ENCODE results near the gene TRIM47.
"Not testable (repeated sequence)": the region's sequence is repeated elsewhere in the genome, so short reads cannot be mapped to it uniquely, and the experiment has no call there.

TRIM47 gene

GRCh38 chr17:75869282-75870141 lies 8.9 kb downstream of the TRIM47 start:
- no peak for DNase-seq (ENCODE audit: low read depth)

GRCh38 chr17:75868730-75869281 lies 9.6 kb downstream of the TRIM47 start:
- DNase-seq (ENCODE audit: low read depth), result not testable (repeated sequence)

- not testable (repeated sequence) for DNase-seq (ENCODE audit: low read depth)
Observed at GRCh38 chr17:75865404-75866188, 12.8 kb downstream of the TRIM47 start.

GRCh38 chr17:75864887-75865286 lies 13.5 kb downstream of the TRIM47 start:
- not testable (repeated sequence) for DNase-seq (ENCODE audit: low read depth)

- no peak for DNase-seq (ENCODE audit: low read depth)
Observed at GRCh38 chr17:75864448-75864871, 13.9 kb downstream of the TRIM47 start.

- DNase-seq (ENCODE audit: low read depth), result no peak
Observed at GRCh38 chr17:75861927-75862317, 16.5 kb downstream of the TRIM47 start.

- not testable (repeated sequence) for DNase-seq (ENCODE audit: low read depth)
Observed at GRCh38 chr17:75859358-75859757, 19.0 kb downstream of the TRIM47 start.

- no peak for DNase-seq (ENCODE audit: low read depth)
Observed at GRCh38 chr17:75856062-75856756, 22.2 kb downstream of the TRIM47 start.

GRCh38 chr17:75855310-75856061 lies 22.9 kb downstream of the TRIM47 start, which contains the start of gene WBP2:
Gene WBP2, minus strand, starts transcription at chr17:75855335. Its CDS starts 38 bp downstream, at chr17:75855297.
- peak; percentile 99 for DNase-seq (ENCODE audit: low read depth)

- no peak for DNase-seq (ENCODE audit: low read depth)
Observed at GRCh38 chr17:75854881-75855309, 23.5 kb downstream of the TRIM47 start.

- DNase-seq (ENCODE audit: low read depth), result no peak
Observed at GRCh38 chr17:75854101-75854748, 24.2 kb downstream of the TRIM47 start.

GRCh38 chr17:75853433-75853832 lies 24.9 kb downstream of the TRIM47 start:
- no peak for DNase-seq (ENCODE audit: low read depth)

- not testable (repeated sequence) for DNase-seq (ENCODE audit: low read depth)
Observed at GRCh38 chr17:75851693-75851991, 26.7 kb downstream of the TRIM47 start.

GRCh38 chr17:75850928-75851692 lies 27.3 kb downstream of the TRIM47 start:
- DNase-seq (ENCODE audit: low read depth), result no peak

GRCh38 chr17:75849724-75850123 lies 28.7 kb downstream of the TRIM47 start:
- no peak for DNase-seq (ENCODE audit: low read depth)

GRCh38 chr17:75849279-75849646 lies 29.1 kb downstream of the TRIM47 start:
- DNase-seq (ENCODE audit: low read depth), result no peak

GRCh38 chr17:75848523-75849278 lies 29.7 kb downstream of the TRIM47 start:
- no peak for DNase-seq (ENCODE audit: low read depth)

- no peak for DNase-seq (ENCODE audit: low read depth)
Observed at GRCh38 chr17:75847614-75848522, 30.5 kb downstream of the TRIM47 start.
